ENCODE data around the gene LRP1B.

GRCh38 chr2:142082368-142082767, 48.4 kb downstream of the LRP1B start:
- TF ChIP-seq, protein P1, sequence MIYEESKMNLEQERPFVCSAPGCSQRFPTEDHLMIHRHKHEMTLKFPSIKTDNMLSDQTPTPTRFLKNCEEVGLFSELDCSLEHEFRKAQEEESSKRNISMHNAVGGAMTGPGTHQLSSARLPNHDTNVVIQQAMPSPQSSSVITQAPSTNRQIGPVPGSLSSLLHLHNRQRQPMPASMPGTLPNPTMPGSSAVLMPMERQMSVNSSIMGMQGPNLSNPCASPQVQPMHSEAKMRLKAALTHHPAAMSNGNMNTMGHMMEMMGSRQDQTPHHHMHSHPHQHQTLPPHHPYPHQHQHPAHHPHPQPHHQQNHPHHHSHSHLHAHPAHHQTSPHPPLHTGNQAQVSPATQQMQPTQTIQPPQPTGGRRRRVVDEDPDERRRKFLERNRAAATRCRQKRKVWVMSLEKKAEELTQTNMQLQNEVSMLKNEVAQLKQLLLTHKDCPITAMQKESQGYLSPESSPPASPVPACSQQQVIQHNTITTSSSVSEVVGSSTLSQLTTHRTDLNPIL (CRISPR knock-in tag; IDR thresholded peaks at IDR 0.05; ENCODE audit: low read depth): no peak
- TF ChIP-seq PATZ1 (CRISPR knock-in tag; IDR thresholded peaks at IDR 0.05; ENCODE audit: borderline replicate concordance): no peak
- TF ChIP-seq ZNF8 (CRISPR knock-in tag; IDR thresholded peaks at IDR 0.05): no peak
- TF ChIP-seq ARNTL (CRISPR knock-in tag; IDR thresholded peaks at IDR 0.05; ENCODE audit: borderline replicate concordance, low read depth): no peak
- no peak for TF ChIP-seq ZFP30 (CRISPR knock-in tag; IDR thresholded peaks at IDR 0.05)
- TF ChIP-seq ZFP3 (CRISPR knock-in tag; IDR thresholded peaks at IDR 0.05): no peak
- TF ChIP-seq ZNF565 (CRISPR knock-in tag; conservative IDR thresholded peaks at IDR 0.05; ENCODE audit: low read depth): no peak
- no peak for TF ChIP-seq BACH2 (CRISPR knock-in tag; IDR thresholded peaks at IDR 0.05; ENCODE audit: borderline replicate concordance)
- TF ChIP-seq CSRNP3 (CRISPR knock-in tag; IDR thresholded peaks at IDR 0.05): no peak
- TF ChIP-seq ZC3H10 (CRISPR knock-in tag; IDR thresholded peaks at IDR 0.05): no peak
- TF ChIP-seq RARB (CRISPR knock-in tag; IDR thresholded peaks at IDR 0.05): no peak
- TF ChIP-seq CSDC2 (CRISPR knock-in tag; IDR thresholded peaks at IDR 0.05): no peak
- no peak for TF ChIP-seq TCF4 (CRISPR knock-in tag; IDR thresholded peaks at IDR 0.05; ENCODE audit: borderline replicate concordance)
- TF ChIP-seq GLIS3 (CRISPR knock-in tag; IDR thresholded peaks at IDR 0.05): no peak

Data from SK-N-SH treated with all-trans-retinoic acid at 6 μM for 48 hours (cell line).